Stomach smooth muscle (tissue), 2 donors: ENCODE data around the gene NRAP.
"Not testable (repeated sequence)": the region's sequence is repeated elsewhere in the genome, so short reads cannot be mapped to it uniquely, and the experiment has no call there.

ENCODE experiments used
- H3K27ac ChIP-seq: one replicate; pipeline ENCODE4 v1.7.0; 2013; ENCODE audit warnings: mild to moderate bottlenecking, low read length, inconsistent platforms
- H3K27me3 ChIP-seq, 2 donors: one replicate each; pipeline ENCODE4 v1.7.0; 2013; ENCODE audit warnings: low read length in 2 of 2; ENCODE audit not compliant: insufficient read depth in 2 of 2, control insufficient read depth in 1 of 2
- H3K36me3 ChIP-seq, 2 donors: one replicate each; pipeline ENCODE4 v1.7.0; 2013; ENCODE audit warnings: low read length in 2 of 2; ENCODE audit not compliant: control insufficient read depth in 2 of 2, insufficient read depth in 2 of 2
- H3K4me1 ChIP-seq: one replicate; pipeline ENCODE4 v1.7.0; 2013; ENCODE audit warnings: low read length; ENCODE audit not compliant: control insufficient read depth, insufficient read depth
- H3K4me3 ChIP-seq, 2 donors: one replicate each; pipeline ENCODE4 v1.7.0; 2013; ENCODE audit warnings: low read length in 2 of 2
- H3K9ac ChIP-seq, 2 donors: one replicate each; pipeline ENCODE4 v1.7.0; 2013; ENCODE audit warnings: low read length in 2 of 2, mild to moderate bottlenecking in 1 of 2
- H3K9me3 ChIP-seq, 2 donors: one replicate each; pipeline ENCODE4 v1.7.0; 2013; ENCODE audit warnings: low read length in 2 of 2; ENCODE audit not compliant: control insufficient read depth in 2 of 2
- donor health status: healthy.
- donor health status: Pancreatic carcinoma.

Gene NRAP

DNA sequence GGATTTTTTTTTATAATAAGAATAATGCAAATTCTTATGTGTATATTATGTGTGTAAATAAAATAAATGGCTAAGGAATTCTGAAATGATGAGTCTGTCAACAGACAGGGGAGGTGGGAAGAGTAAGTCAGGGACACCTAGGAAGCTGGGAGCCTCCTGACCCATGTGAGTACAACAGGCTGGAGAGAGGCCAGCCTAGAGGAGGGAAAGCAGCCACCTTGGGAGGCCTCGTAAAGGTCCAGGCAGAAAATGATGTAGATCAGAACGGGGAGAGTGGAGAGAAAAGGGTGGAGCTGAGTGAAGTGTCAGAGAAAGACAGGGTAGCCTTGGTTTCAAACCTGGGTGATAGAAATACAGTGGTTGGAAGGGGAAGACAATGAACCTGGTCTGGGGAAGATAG, 6.9 kb downstream of the NRAP start:
- H3K36me3 ChIP-seq, result no peaks in the 10 kb centered on the region
- H3K4me3 ChIP-seq, result no peak overlapping the region
- H3K27me3 ChIP-seq, result no peaks in the 10 kb centered on the region
- H3K4me1 ChIP-seq, result no peaks in the 10 kb centered on the region
- H3K9me3 ChIP-seq, result no peaks in the 10 kb centered on the region
- no peak overlapping the region for H3K27ac ChIP-seq
- no peak overlapping the region for H3K9ac ChIP-seq

DNA sequence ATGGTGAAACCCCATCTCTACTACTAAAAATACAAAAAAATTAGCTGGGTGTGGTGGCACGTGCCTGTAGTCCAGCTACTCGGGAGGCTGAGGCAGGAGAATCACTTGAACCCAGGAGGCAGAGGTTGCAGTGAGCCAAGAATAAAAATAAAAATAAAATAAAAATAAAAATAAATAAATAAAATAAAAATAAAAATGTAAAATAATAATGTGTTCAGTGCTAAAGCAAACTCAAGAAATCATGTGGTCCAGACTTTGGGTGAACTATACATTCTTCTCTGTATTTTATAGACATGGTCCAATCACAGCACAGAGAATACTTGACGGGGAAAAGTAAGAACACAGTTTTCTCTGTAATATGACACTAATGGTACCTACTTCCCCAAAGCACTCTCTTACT, 11.4 kb downstream of the NRAP start:
- not testable (repeated sequence) for H3K27me3 ChIP-seq, H3K27ac ChIP-seq, H3K4me1 ChIP-seq, H3K9me3 ChIP-seq, H3K36me3 ChIP-seq, H3K9ac ChIP-seq, H3K4me3 ChIP-seq

DNA sequence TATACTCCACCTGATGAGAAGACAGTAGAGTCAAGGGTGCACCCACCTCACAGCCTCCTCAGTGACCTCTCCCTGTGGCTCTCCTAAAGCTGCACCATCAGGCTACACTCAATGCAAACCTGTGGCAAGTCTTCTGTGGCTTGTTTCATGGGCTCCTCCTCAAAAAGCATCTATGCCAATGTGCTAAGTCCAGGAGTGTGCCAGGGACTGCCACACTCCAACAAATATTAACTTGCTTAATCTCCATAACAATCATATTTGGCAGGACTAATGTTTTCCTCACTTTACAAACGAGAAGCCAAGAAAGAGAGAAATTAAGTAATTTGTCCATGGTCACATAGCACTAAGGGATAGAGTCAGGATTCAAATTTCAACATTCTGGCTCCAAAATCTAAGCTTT, 11.9 kb downstream of the NRAP start:
- Histone ChIP-seq H3K9ac (no peak overlapping the region), H3K4me3 (no peak overlapping the region), H3K27ac (no peak overlapping the region), H3K4me1 (no peaks in the 10 kb centered on the region), H3K36me3 (no peaks in the 10 kb centered on the region), H3K27me3 (no peaks in the 10 kb centered on the region), H3K9me3 (no peaks in the 10 kb centered on the region)

DNA sequence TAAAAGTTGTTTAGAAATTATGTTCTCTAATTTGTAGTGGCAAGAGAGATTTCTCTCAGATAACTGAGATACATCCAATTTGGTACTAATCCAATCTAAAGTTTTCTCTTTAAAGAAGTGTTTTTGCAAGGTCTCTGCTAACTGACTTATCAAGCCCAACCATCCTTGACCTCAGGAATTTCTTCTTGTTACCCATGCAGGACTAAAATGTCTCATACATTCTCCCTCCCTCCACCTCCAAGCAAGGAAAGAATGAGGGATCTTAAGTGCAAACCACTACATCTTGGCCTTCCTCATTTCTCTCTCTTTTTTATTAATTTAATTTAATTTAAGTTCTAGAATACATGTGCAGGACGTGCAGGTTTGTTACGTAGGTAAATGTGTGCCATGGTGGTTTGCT, 12.8 kb downstream of the NRAP start:
- H3K4me1 ChIP-seq, result no peaks in the 10 kb centered on the region
- H3K27ac ChIP-seq, result no peak overlapping the region
- H3K36me3 ChIP-seq, result no peaks in the 10 kb centered on the region
- H3K9ac ChIP-seq, result no peak overlapping the region
- no peak overlapping the region for H3K4me3 ChIP-seq
- no peaks in the 10 kb centered on the region for H3K27me3 ChIP-seq
- H3K9me3 ChIP-seq, result no peaks in the 10 kb centered on the region

DNA sequence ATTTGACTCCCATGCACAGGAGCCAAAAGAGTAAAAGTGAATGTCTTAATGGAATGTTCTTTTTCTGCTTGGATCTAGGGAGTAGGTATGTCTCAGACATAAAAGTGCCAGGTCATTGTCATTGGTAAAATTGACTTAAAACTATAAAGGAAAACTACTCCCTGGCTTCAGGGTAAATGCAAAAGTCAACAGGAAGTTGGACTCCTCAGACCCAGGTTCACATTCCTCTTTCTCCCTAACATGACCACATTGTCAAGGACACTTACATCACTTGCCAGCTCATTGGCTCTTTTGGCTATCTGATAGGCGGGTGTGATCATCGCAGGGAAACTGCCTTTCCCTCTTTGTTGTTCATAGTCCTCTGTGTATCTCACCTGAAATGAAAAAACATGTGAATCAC, 13.7 kb downstream of the NRAP start:
- Histone ChIP-seq H3K27me3 (no peaks in the 10 kb centered on the region), H3K4me1 (no peaks in the 10 kb centered on the region), H3K27ac (no peak overlapping the region), H3K4me3 (no peak overlapping the region), H3K36me3 (no peaks in the 10 kb centered on the region), H3K9ac (no peak overlapping the region), H3K9me3 (no peaks in the 10 kb centered on the region)

DNA sequence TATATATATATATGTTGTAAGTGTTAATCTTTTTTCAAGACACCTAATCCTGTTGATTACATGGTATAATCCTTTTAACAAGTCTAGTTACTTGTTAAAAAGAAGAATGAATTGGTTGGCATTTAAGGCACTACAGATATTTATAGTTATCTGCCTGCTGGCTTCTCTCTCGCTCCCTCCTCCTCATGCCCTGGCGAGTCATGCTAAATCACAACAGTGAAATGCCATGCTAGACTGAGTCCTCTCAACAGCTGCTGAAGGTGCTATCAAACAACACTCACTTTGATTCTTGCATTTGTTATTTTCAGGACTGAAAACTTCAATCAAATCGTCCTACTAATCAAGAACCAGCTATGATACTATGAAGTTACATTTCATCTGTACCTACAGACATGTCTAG, 15.4 kb downstream of the NRAP start:
- H3K9ac ChIP-seq, result no peak overlapping the region

DNA sequence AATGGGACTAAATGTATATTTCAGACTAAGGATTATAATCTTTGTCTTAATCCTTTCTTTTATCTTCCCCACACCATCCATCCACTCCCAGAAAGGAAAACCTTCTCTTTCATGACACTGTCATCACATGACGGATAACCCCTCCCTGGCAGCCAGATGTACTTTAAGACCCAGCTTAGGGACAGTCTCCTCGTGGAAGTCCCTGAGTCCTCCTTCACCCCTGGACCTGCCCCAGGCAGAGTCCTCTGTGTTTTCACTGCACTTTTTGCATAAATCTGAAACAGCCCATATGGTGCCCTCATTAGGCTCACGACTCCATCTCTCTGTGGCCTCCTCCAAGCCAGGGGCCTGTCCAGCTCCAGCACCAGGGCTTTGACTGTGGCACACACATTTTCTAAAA, 16.0 kb downstream of the NRAP start:
- Histone ChIP-seq H3K27me3 (no peaks in the 10 kb centered on the region), H3K9ac (no peak overlapping the region), H3K9me3 (no peaks in the 10 kb centered on the region), H3K36me3 (no peaks in the 10 kb centered on the region), H3K4me1 (no peaks in the 10 kb centered on the region), H3K27ac (no peak overlapping the region), H3K4me3 (no peak overlapping the region)

More for the DNA sequence above, 15.4 kb downstream of the NRAP start:
- Histone ChIP-seq H3K4me3 (no peak overlapping the region), H3K4me1 (no peaks in the 10 kb centered on the region), H3K36me3 (no peaks in the 10 kb centered on the region), H3K27ac (no peak overlapping the region), H3K9me3 (no peaks in the 10 kb centered on the region), H3K27me3 (no peaks in the 10 kb centered on the region)

DNA sequence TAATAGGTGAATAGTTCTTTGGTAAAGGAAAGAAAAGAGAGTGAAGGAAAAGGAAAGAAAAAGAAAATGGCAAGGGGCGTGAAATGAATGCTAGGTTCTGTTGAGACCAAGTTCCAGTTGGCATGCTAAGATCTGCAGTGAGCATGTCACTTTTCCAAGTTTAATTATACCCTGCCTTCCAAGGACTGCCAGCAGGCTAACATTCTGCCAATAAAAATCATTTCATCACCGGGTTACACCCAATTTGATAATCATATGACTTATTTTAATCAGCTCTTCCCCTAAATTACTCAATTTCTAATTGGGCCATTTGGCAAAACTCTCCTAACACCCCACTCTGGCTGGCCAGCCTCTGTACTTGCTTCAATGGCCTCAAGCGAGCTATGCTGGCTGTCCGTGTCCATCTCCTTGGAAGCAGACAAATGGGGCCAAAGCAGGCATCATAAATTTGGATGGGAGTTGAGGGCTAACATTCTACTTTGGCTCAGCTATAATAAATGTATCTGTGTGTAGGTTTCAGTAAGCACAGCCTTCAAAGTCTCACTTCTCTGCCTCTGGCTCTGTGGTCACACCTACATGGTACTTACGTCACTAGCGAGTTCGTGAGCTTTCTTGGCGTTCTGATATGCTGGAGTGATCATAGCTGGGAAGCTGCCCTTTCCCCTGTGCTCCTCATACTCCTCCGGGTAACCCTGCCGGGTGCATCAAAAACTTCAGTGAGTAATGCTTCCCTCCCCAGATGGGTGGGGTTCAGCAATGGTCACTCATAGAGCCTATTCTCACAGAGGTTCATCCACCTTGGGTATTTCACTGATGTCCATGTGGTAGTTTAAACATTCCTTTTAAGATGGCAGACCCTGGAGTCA, 17.3 kb downstream of the NRAP start:
- Histone ChIP-seq H3K27ac (no peak overlapping the region), H3K9me3 (no peaks in the 10 kb centered on the region)

DNA sequence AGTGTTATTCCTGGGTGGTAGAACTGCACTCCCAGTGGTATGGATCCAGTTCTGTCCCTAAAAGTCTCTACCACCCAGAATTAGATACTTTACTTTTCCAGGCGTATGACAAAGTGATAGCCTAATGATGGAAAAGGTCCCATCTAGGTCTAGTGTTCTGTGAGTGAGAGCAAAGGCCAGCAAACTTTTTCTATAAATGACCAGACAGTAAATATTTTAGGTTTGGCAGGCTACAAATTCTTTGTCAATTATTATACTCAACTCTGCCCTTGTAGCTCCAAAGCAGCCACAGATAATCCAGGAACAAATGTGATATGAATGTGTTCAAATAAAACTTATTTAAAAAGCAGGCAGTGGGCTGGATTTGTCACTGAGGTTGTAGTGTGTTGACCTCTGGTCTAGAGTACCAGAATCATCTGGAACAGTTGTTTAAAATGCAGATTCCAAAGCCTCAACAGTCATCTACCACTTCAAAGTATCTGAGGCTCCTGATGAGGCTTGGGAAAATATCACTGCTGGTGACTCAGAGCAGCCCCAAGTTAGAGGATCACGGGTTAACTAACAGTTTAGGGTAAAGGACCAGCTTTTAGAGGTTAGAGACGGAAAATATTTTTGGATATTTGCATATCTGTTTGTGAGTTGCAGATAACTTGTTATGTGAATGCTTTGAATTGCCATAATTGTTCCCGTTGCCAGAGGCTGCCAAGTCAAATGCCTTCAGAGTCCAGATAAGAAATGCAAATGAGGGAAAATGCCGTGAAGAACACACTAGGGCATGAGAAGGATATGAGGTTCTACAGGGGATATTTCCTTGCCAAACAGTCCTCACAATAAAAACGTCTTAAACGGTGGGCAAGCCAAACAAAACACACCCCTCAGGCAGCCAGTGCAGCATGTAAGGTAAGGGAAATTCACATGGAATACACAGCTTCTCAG, 19.4 kb downstream of the NRAP start:
- peaks cover 0 to 3% of the 10 kb centered on the region in 2 donors for H3K27me3 ChIP-seq
- no peak overlapping the region for H3K4me3 ChIP-seq
- no peaks in the 10 kb centered on the region for H3K36me3 ChIP-seq
- no peak overlapping the region for H3K27ac ChIP-seq
- no peak overlapping the region for H3K9ac ChIP-seq
- H3K4me1 ChIP-seq, result no peaks in the 10 kb centered on the region
- H3K9me3 ChIP-seq, result no peaks in the 10 kb centered on the region

More for the DNA sequence above, 17.3 kb downstream of the NRAP start:
- no peak overlapping the region for H3K4me3 ChIP-seq
- H3K36me3 ChIP-seq, result no peaks in the 10 kb centered on the region
- no peak overlapping the region for H3K9ac ChIP-seq
- no peaks in the 10 kb centered on the region for H3K4me1 ChIP-seq
- peaks cover 0 to 3% of the 10 kb centered on the region in 2 donors for H3K27me3 ChIP-seq

DNA sequence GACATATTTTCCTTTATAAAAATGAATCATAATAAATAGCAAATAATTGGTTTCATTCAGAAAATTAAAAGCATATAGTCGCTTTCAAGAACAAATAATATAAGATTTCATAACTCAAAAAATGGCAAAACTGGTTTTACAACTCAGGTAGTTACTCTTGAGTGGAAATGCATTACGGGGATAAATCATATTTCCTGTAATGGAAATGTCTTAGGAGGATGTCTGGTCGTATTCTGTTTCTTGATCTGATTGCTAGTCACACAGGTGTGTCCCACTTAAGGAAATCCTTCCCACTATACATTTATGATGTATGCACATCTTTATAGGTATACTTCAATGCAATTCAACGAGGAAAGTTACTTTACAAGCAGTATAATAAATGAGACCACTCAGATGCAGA, 20.7 kb downstream of the NRAP start:
- Histone ChIP-seq H3K9me3 (no peaks in the 10 kb centered on the region), H3K27ac (no peak overlapping the region), H3K27me3 (peaks cover 0 to 3% of the 10 kb centered on the region in 2 donors), H3K4me1 (no peaks in the 10 kb centered on the region), H3K4me3 (no peak overlapping the region), H3K9ac (no peak overlapping the region), H3K36me3 (no peaks in the 10 kb centered on the region)
